Measurements from ENCODE around the gene BTBD16.

BTBD16 gene

GRCh38 chr10:122248356-122249302 lies 22.5 kb upstream of the BTBD16 start:
- no peak for DNase-seq (ENCODE audit: low read depth in 3 of 3)

GRCh38 chr10:122249303-122249850 lies 21.7 kb upstream of the BTBD16 start:
- no peak for DNase-seq (ENCODE audit: low read depth in 3 of 3)

GRCh38 chr10:122249991-122250750 lies 20.9 kb upstream of the BTBD16 start:
- DNase-seq (ENCODE audit: low read depth in 3 of 3), result no peak

- no peak for DNase-seq (ENCODE audit: low read depth in 3 of 3)
These were observed 19.4 kb upstream of the BTBD16 start for GRCh38 chr10:122251459-122252255.

GRCh38 chr10:122252805-122253204 lies 18.3 kb upstream of the BTBD16 start:
- DNase-seq (ENCODE audit: low read depth in 3 of 3), result no peak

- no peak for DNase-seq (ENCODE audit: low read depth in 3 of 3)
These were observed 17.5 kb upstream of the BTBD16 start for GRCh38 chr10:122253605-122254004.

GRCh38 chr10:122254831-122255230 lies 16.3 kb upstream of the BTBD16 start:
- no peak for DNase-seq (ENCODE audit: low read depth in 3 of 3)

- DNase-seq (ENCODE audit: low read depth in 3 of 3), result no peak
These were observed 15.4 kb upstream of the BTBD16 start for GRCh38 chr10:122255509-122256301.

GRCh38 chr10:122257041-122257440 lies 14.1 kb upstream of the BTBD16 start:
- DNase-seq (ENCODE audit: low read depth in 3 of 3), result no peak

- no peak for DNase-seq (ENCODE audit: low read depth in 3 of 3)
These were observed 12.7 kb upstream of the BTBD16 start for GRCh38 chr10:122258136-122259074.

- no peak for DNase-seq (ENCODE audit: low read depth in 3 of 3)
These were observed 12.0 kb upstream of the BTBD16 start for GRCh38 chr10:122259075-122259466.

GRCh38 chr10:122261584-122261983 lies 9.5 kb upstream of the BTBD16 start:
- no peak for DNase-seq (ENCODE audit: low read depth in 3 of 3)

- no peak for DNase-seq (ENCODE audit: low read depth in 3 of 3)
These were observed 7.1 kb upstream of the BTBD16 start for GRCh38 chr10:122263971-122264370.

- no peak for DNase-seq (ENCODE audit: low read depth in 3 of 3)
These were observed 6.7 kb upstream of the BTBD16 start for GRCh38 chr10:122264436-122264835.

GRCh38 chr10:122264931-122265330 lies 6.2 kb upstream of the BTBD16 start:
- DNase-seq (ENCODE audit: low read depth in 3 of 3), result no peak

GRCh38 chr10:122265896-122266295 lies 5.2 kb upstream of the BTBD16 start:
- DNase-seq (ENCODE audit: low read depth in 3 of 3), result no peak

- peak in 2 of 3 experiments; percentile 13 to 19 for DNase-seq (ENCODE audit: low read depth in 3 of 3)
These were observed 3.0 kb upstream of the BTBD16 start for GRCh38 chr10:122267849-122268737.

- no peak for DNase-seq (ENCODE audit: low read depth in 3 of 3)
These were observed 1.9 kb upstream of the BTBD16 start for GRCh38 chr10:122269059-122269687.
